Large intestine (tissue), 3 donors: Measurements from ENCODE around the gene MRC2. TPM values are rescaled to one million over a fixed set of nuclear protein-coding genes. Genes with fewer than 3 reads are reported as not detected.

Experiments
- DNase-seq, 2 donors: peaks; one replicate each; pipeline versions ENCODE4 v3.0.0 to v3.0.0-alpha.2; 2013
- H3K27ac ChIP-seq: one replicate; pipeline ENCODE4 v1.5.1; 2013; ENCODE audit warnings: low read length
- H3K27me3 ChIP-seq: 2 replicates; pipeline ENCODE4 v1.6.1; 2013; ENCODE audit warnings: low read length; ENCODE audit not compliant: control insufficient read depth, insufficient read depth
- H3K36me3 ChIP-seq: 2 replicates; pipeline ENCODE4 v1.6.1; 2013; ENCODE audit warnings: low read length; ENCODE audit not compliant: control insufficient read depth, insufficient read depth
- H3K4me1 ChIP-seq: one replicate; pipeline ENCODE4 v1.6.1; 2013; ENCODE audit warnings: low read length; ENCODE audit not compliant: control insufficient read depth, insufficient read depth
- H3K4me3 ChIP-seq: one replicate; pipeline ENCODE4 v1.5.1; 2013; ENCODE audit warnings: low read length
- H3K9me3 ChIP-seq: one replicate; pipeline ENCODE4 v1.6.1; 2013; ENCODE audit warnings: mild to moderate bottlenecking, low read depth, low read length, moderate library complexity; ENCODE audit not compliant: control insufficient read depth
- WGBS: methylation state at CpG from one replicate; pipeline ENCODE4 v1.1.5; 2013; ENCODE audit warnings: low lambda C conversion rate; ENCODE audit not compliant: insufficient coverage; 5-methylcytosine and 5-hydroxymethylcytosine counted together
- polyA plus RNA-seq: library from polyadenylated mRNA; unstranded; fragments of 120-200 nt; gene quantifications from one replicate; pipeline ENCODE4 v1.2.1, GENCODE V29; 2013

MRC2 gene
- polyA plus RNA-seq, 1 donor = 20.1 TPM

GRCh38 chr17:62661337-62661736 is 33.9 kb downstream of the MRC2 start:
- H3K27ac ChIP-seq = no peak overlapping the region
- H3K4me3 ChIP-seq = no peak overlapping the region
- H3K27me3 ChIP-seq = no peaks in the 10 kb centered on the region
- no peak for DNase-seq
- WGBS = 85% methylated on average over 1 of the region's 1 CpG
- H3K36me3 ChIP-seq = no peaks in the 10 kb centered on the region
- H3K9me3 ChIP-seq = no peaks in the 10 kb centered on the region
- no peaks in the 10 kb centered on the region for H3K4me1 ChIP-seq

DNA sequence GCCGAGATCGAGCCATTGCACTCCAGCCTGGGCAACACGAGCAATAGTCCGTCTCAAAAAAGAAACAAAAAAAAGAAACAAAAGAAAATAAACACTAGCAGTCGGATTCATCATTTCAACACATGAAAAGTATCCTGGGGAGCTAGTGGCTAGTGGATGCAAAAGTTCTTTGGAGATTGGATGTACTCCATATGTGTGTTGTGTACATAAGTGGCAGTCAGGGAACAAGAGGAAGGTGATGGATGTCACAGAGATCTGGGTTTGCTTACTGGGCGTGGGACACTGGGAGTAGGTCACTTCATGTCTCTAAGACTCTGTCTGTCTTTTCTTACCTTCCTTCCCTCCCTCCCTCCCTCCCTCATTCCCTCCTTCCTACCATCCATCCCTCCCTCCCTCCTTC is 35.4 kb downstream of the MRC2 start:
- Histone ChIP-seq H3K4me1 (no peaks in the 10 kb centered on the region), H3K27me3 (no peaks in the 10 kb centered on the region), H3K4me3 (no peak overlapping the region), H3K36me3 (no peaks in the 10 kb centered on the region), H3K9me3 (no peaks in the 10 kb centered on the region), H3K27ac (no peak overlapping the region)
- WGBS = 96% methylated on average over 5 of the region's 6 CpGs
- DNase-seq = no peak

- Histone ChIP-seq H3K27ac (no peak overlapping the region), H3K4me3 (no peak overlapping the region), H3K27me3 (no peaks in the 10 kb centered on the region), H3K36me3 (no peaks in the 10 kb centered on the region), H3K4me1 (no peaks in the 10 kb centered on the region), H3K9me3 (no peaks in the 10 kb centered on the region)
- WGBS = 90% methylated on average over 4 of the region's 6 CpGs
- DNase-seq = no peak
These were observed 35.8 kb downstream of the MRC2 start for GRCh38 chr17:62663304-62663703.

GRCh38 chr17:62664336-62665120 is 37.1 kb downstream of the MRC2 start:
- no peaks in the 10 kb centered on the region for H3K36me3 ChIP-seq
- DNase-seq = no peak
- no peaks in the 10 kb centered on the region for H3K4me1 ChIP-seq
- H3K4me3 ChIP-seq = no peak overlapping the region
- H3K27ac ChIP-seq = no peak overlapping the region
- WGBS = no CpG with 5 or more reads among the region's 25 CpGs
- H3K27me3 ChIP-seq = no peaks in the 10 kb centered on the region
- no peaks in the 10 kb centered on the region for H3K9me3 ChIP-seq

- Histone ChIP-seq H3K27me3 (peaks cover 5% of the 10 kb centered on the region), H3K4me1 (no peaks in the 10 kb centered on the region), H3K36me3 (no peaks in the 10 kb centered on the region), H3K4me3 (no peak overlapping the region), H3K9me3 (no peaks in the 10 kb centered on the region), H3K27ac (no peak overlapping the region)
- WGBS = no CpG with 5 or more reads among the region's 3 CpGs
- DNase-seq = no peak
These were observed 38.1 kb downstream of the MRC2 start for GRCh38 chr17:62665599-62665998.

- no CpG with 5 or more reads among the region's 30 CpGs for WGBS
These were observed 38.8 kb downstream of the MRC2 start for GRCh38 chr17:62666061-62666800.

DNA sequence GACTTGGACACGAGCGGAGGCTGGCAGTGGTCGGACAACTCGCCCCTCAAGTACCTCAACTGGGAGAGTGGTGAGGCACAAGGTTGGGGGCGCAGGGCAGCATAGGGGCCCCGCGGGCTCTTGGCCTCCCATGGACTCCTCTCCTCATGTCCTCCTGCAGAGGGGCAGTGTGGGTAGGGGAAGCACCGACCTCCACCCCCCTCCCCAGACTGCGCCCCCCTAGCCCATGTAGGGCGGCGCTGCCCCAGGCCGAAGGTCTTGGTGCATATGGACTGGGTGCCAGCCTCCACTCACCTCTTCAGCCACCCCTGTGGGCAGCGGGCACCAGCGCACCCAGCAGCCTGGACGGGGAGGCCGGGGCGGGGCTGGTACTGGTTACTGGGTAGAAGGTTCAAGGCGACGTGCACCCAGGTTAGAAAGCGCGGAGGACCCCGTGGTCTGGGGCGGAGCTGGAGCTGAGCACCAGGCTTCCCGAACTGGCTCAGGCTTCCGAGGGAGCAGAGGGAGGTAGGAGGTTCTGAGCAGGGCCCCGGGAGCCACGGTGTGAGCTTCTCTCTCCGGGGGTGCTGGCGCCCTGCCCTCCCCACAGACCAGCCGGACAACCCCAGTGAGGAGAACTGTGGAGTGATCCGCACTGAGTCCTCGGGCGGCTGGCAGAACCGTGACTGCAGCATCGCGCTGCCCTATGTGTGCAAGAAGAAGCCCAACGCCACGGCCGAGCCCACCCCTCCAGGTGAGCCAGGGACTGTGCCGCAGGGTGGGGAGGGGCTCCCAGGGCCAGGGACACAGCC is 39.5 kb downstream of the MRC2 start:
- DNase-seq = no peak
- H3K27me3 ChIP-seq = peaks cover 5% of the 10 kb centered on the region
- no CpG with 5 or more reads among the region's 40 CpGs for WGBS
- H3K4me3 ChIP-seq = no peak overlapping the region
- no peaks in the 10 kb centered on the region for H3K9me3 ChIP-seq
- no peaks in the 10 kb centered on the region for H3K4me1 ChIP-seq
- H3K36me3 ChIP-seq = no peaks in the 10 kb centered on the region
- no peak overlapping the region for H3K27ac ChIP-seq

More at GRCh38 chr17:62666061-62666800, 38.8 kb downstream of the MRC2 start:
- no peaks in the 10 kb centered on the region for H3K4me1 ChIP-seq
- H3K27ac ChIP-seq = no peak overlapping the region
- no peaks in the 10 kb centered on the region for H3K36me3 ChIP-seq
- H3K27me3 ChIP-seq = peaks cover 5% of the 10 kb centered on the region
- DNase-seq = no peak
- H3K4me3 ChIP-seq = no peak overlapping the region
- H3K9me3 ChIP-seq = no peaks in the 10 kb centered on the region

GRCh38 chr17:62668091-62668804 is 40.8 kb downstream of the MRC2 start:
- no peak for DNase-seq
- Histone ChIP-seq H3K4me3 (no peak overlapping the region), H3K27me3 (peaks cover 5% of the 10 kb centered on the region), H3K27ac (no peak overlapping the region), H3K36me3 (no peaks in the 10 kb centered on the region), H3K4me1 (no peaks in the 10 kb centered on the region), H3K9me3 (no peaks in the 10 kb centered on the region)
- 94% methylated on average over 2 of the region's 10 CpGs for WGBS

- no peak for DNase-seq
- H3K27me3 ChIP-seq = peaks cover 5% of the 10 kb centered on the region
- no peaks in the 10 kb centered on the region for H3K4me1 ChIP-seq
- no peak overlapping the region for H3K4me3 ChIP-seq
- H3K36me3 ChIP-seq = no peaks in the 10 kb centered on the region
- no peaks in the 10 kb centered on the region for H3K9me3 ChIP-seq
- no peak overlapping the region for H3K27ac ChIP-seq
- no CpG with 5 or more reads among the region's 24 CpGs for WGBS
These were observed 42.8 kb downstream of the MRC2 start for GRCh38 chr17:62670202-62670821.
